ENCODE measurements around the gene MAD1L1. TPM values are rescaled to one million over a fixed set of nuclear protein-coding genes. Genes with fewer than 3 reads are reported as not detected.

Gene MAD1L1
- total RNA-seq, 2 donors from 2014 or later: 39.5 to 79.4 TPM

- Mint-ChIP-seq H3K27me3 (peaks cover 0 to 9% of the 10 kb centered on the region in 2 donors), H3K36me3 (no peaks in the 10 kb centered on the region), H3K4me3 (no peak overlapping the region), H3K27ac (no peak overlapping the region), H3K4me1 (ENCODE audit: low read depth in 2 of 2) (peaks cover 20 to 29% of the 10 kb centered on the region in 2 donors), H3K9me3 (no peaks in the 10 kb centered on the region)
- DNase-seq (ENCODE audit: low spot score): no peak
- no peak for ATAC-seq
Observed at GRCh38 chr7:2118630-2119190, 114.0 kb downstream of the MAD1L1 start.

DNA sequence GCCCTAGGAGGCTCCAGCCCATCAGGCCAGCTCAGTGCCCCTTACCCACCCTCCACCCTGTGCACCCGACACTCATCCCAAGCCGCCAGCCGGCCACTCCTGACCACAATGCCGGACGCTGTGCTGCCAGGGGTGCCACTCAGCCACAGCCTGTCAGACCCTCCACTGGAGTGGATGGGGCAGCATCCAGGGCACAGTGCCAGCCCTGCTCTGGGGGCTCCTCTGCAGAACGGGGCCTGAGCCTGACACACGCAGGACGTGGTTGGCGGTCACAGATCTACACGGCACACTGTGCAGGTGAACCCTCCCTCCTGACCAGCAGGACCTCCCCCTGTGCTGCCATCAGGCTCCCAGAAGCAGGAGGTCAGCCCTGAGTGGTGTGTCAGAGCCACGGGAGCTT lies 114.7 kb downstream of the MAD1L1 start:
- ATAC-seq (no peak), DNase-seq (ENCODE audit: low spot score) (no peak)
- Mint-ChIP-seq H3K9me3 (no peaks in the 10 kb centered on the region), H3K36me3 (no peaks in the 10 kb centered on the region), H3K4me1 (ENCODE audit: low read depth in 2 of 2) (peaks cover 21 to 29% of the 10 kb centered on the region in 2 donors), H3K27ac (no peak overlapping the region), H3K27me3 (peaks cover 0 to 9% of the 10 kb centered on the region in 2 donors), H3K4me3 (no peak overlapping the region)

DNA sequence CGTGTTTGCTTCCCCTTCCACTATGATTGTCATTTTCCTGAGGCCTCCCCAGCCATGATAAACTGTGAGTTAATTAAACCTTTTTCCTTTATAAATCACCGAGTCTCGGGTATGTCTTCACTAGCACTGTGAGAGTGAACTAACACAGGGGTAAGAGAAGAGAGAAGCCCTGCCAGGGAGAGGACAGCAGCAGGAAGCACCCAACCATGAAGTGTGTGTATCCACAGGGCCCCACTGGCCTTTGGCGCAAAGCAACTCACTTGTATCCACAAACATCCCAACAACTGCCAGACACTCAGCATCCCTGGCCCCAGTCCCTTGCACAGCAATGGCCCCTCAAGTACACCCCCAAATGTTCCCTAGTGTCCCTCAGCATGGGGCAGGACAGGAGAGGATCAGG lies 115.1 kb downstream of the MAD1L1 start:
- no peak overlapping the region for H3K27ac Mint-ChIP-seq
- DNase-seq (ENCODE audit: low spot score) (no peak), ATAC-seq (no peak)
- H3K4me1 Mint-ChIP-seq (ENCODE audit: low read depth in 2 of 2): peaks cover 25 to 34% of the 10 kb centered on the region in 2 donors
- H3K27me3 Mint-ChIP-seq: peaks cover 0 to 9% of the 10 kb centered on the region in 2 donors
- no peak overlapping the region for H3K4me3 Mint-ChIP-seq
- H3K9me3 Mint-ChIP-seq: no peaks in the 10 kb centered on the region
- no peaks in the 10 kb centered on the region for H3K36me3 Mint-ChIP-seq

GRCh38 chr7:2116989-2117591 lies 115.7 kb downstream of the MAD1L1 start:
- Mint-ChIP-seq H3K4me3 (no peak overlapping the region), H3K27ac (no peak overlapping the region), H3K27me3 (peaks cover 0 to 11% of the 10 kb centered on the region in 2 donors), H3K4me1 (ENCODE audit: low read depth in 2 of 2) (peaks cover 31 to 39% of the 10 kb centered on the region in 2 donors), H3K9me3 (no peaks in the 10 kb centered on the region), H3K36me3 (no peaks in the 10 kb centered on the region)
- ATAC-seq (no peak), DNase-seq (ENCODE audit: low spot score) (no peak)

GRCh38 chr7:2116448-2116810 lies 116.3 kb downstream of the MAD1L1 start:
- H3K4me1 Mint-ChIP-seq (ENCODE audit: low read depth in 2 of 2): peaks cover 37 to 44% of the 10 kb centered on the region in 2 donors

DNA sequence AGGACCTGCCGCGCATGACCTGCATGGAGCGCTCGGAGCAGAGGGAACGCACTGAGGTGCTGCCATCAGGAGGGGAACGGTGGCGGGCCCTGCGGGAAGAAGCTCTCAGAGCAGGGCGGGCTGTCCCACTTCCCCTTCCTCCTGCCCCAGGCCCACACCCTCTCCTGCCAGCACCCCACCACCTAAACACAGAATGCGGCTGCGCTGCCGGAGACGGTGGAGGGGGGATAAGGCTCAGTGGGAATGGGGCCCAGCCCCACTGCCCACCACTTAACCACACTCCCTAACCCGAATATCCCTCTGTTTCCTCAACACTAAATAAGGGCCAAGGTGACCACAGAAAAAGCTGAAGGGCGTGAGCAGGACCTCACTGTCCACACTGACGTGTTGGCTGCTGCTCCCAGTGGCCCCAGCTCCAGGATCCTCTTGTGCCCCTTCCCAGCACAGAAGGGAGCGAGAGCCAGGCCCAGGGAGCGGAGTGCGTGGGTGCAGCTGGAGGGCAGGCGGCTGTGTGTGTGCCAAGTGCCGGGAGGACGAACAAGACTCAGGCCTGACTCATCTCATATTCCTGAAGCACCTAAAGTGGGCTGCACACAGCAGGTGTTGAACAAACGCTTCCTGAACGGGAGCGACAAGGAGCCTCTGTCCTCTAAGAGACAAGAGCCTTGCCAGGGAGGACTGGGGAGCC lies 116.8 kb downstream of the MAD1L1 start:
- Mint-ChIP-seq H3K4me1 (ENCODE audit: low read depth in 2 of 2) (peaks cover 42 to 49% of the 10 kb centered on the region in 2 donors), H3K36me3 (no peaks in the 10 kb centered on the region), H3K27ac (no peak overlapping the region), H3K9me3 (no peaks in the 10 kb centered on the region), H3K4me3 (no peak overlapping the region), H3K27me3 (peaks cover under 1 to 11% of the 10 kb centered on the region in 2 donors)
- ATAC-seq (no peak), DNase-seq (ENCODE audit: low spot score) (no peak)

More at GRCh38 chr7:2116448-2116810, 116.3 kb downstream of the MAD1L1 start:
- Mint-ChIP-seq H3K27ac (no peak overlapping the region), H3K4me3 (no peak overlapping the region), H3K27me3 (peaks cover 0 to 11% of the 10 kb centered on the region in 2 donors), H3K9me3 (no peaks in the 10 kb centered on the region), H3K36me3 (no peaks in the 10 kb centered on the region)
- DNase-seq (ENCODE audit: low spot score): no peak
- no peak for ATAC-seq

DNA sequence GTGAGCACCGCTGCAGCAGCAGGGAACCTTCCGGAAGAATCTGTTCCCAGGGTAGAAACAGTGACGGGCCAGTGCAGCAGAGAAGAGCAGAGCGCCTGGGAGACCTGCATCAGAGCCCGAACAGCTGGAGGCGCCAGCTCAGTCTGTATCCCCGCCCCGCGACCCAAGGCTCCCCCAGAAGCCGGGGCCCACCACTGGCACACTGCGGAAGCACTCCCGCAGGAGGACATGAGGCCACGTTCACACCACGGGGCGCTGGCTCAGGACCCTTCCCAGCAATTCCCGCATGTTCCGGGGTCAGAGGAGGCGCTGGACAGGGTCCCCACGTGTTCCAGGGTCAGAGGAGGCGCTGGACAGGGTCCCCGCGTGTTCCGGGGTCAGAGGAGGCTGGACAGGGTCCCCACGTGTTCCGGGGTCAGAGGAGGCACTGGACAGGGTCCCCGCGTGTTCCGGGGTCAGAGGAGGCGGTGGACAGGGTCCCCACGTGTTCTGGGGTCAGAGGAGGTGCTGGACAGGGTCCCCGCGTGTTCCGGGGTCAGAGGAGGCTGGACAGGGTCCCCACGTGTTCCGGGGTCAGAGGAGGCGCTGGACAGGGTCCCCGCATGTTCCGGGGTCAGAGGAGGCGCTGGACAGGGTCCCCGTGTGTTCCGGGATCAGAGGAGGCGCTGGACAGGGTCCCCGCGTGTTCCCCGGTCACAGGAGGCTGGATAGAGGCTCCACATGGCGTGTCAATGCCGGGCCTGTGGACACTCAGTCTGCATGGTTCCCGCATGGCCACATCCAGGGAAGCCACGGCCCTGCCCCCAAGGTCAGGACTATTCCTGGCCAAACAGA lies 117.6 kb downstream of the MAD1L1 start:
- no peak overlapping the region for H3K27ac Mint-ChIP-seq
- H3K27me3 Mint-ChIP-seq: peaks cover 7 to 17% of the 10 kb centered on the region in 2 donors
- H3K9me3 Mint-ChIP-seq: no peaks in the 10 kb centered on the region
- no peak overlapping the region for H3K4me3 Mint-ChIP-seq
- no peaks in the 10 kb centered on the region for H3K36me3 Mint-ChIP-seq
- H3K4me1 Mint-ChIP-seq (ENCODE audit: low read depth in 2 of 2): peaks cover 43 to 51% of the 10 kb centered on the region in 2 donors
- ATAC-seq: no peak
- no peak for DNase-seq (ENCODE audit: low spot score)

GRCh38 chr7:2114052-2114451 lies 118.7 kb downstream of the MAD1L1 start:
- no peak overlapping the region for H3K27ac Mint-ChIP-seq
- no peak overlapping the region for H3K4me3 Mint-ChIP-seq
- H3K27me3 Mint-ChIP-seq: peaks cover 7 to 12% of the 10 kb centered on the region in 2 donors
- no peaks in the 10 kb centered on the region for H3K36me3 Mint-ChIP-seq
- no peak for ATAC-seq
- H3K9me3 Mint-ChIP-seq: no peaks in the 10 kb centered on the region
- DNase-seq (ENCODE audit: low spot score): no peak
- peaks cover 37 to 44% of the 10 kb centered on the region in 2 donors for H3K4me1 Mint-ChIP-seq (ENCODE audit: low read depth in 2 of 2)

- no peaks in the 10 kb centered on the region for H3K9me3 Mint-ChIP-seq
- H3K36me3 Mint-ChIP-seq: no peaks in the 10 kb centered on the region
- peak overlapping the region; percentile 74 for H3K4me3 Mint-ChIP-seq
- peaks cover 33 to 40% of the 10 kb centered on the region in 2 donors for H3K4me1 Mint-ChIP-seq (ENCODE audit: low read depth in 2 of 2)
- DNase-seq (ENCODE audit: low spot score): no peak
- peaks cover 7 to 9% of the 10 kb centered on the region in 2 donors for H3K27me3 Mint-ChIP-seq
- no peak overlapping the region for H3K27ac Mint-ChIP-seq
- ATAC-seq: peak; percentile 46 to 49
Observed at GRCh38 chr7:2112261-2113198, 120.2 kb downstream of the MAD1L1 start.

- no peaks in the 10 kb centered on the region for H3K36me3 Mint-ChIP-seq
- no peak for DNase-seq (ENCODE audit: low spot score)
- peak overlapping the region; percentile 74 for H3K4me3 Mint-ChIP-seq
- peaks cover 7 to 8% of the 10 kb centered on the region in 2 donors for H3K27me3 Mint-ChIP-seq
- no peak for ATAC-seq
- H3K9me3 Mint-ChIP-seq: no peaks in the 10 kb centered on the region
- H3K4me1 Mint-ChIP-seq (ENCODE audit: low read depth in 2 of 2): peaks cover 37 to 48% of the 10 kb centered on the region in 2 donors
- no peak overlapping the region for H3K27ac Mint-ChIP-seq
Observed at GRCh38 chr7:2111568-2111967, 121.2 kb downstream of the MAD1L1 start.

GRCh38 chr7:2110610-2111396 lies 121.9 kb downstream of the MAD1L1 start:
- Mint-ChIP-seq H3K27ac (no peak overlapping the region), H3K9me3 (no peaks in the 10 kb centered on the region), H3K27me3 (peaks cover 7 to 8% of the 10 kb centered on the region in 2 donors), H3K4me3 (peak overlapping the region; percentile 65), H3K4me1 (ENCODE audit: low read depth in 2 of 2) (peaks cover 39 to 48% of the 10 kb centered on the region in 2 donors), H3K36me3 (no peaks in the 10 kb centered on the region)
- ATAC-seq (no peak), DNase-seq (ENCODE audit: low spot score) (no peak)

GRCh38 chr7:2109936-2110609 lies 122.7 kb downstream of the MAD1L1 start:
- H3K4me3 Mint-ChIP-seq: peak overlapping the region; percentile 65
- DNase-seq (ENCODE audit: low spot score): no peak

More at GRCh38 chr7:2109936-2110609, 122.7 kb downstream of the MAD1L1 start:
- peak; percentile 73 to 85 for ATAC-seq
- peaks cover 40 to 48% of the 10 kb centered on the region in 2 donors for H3K4me1 Mint-ChIP-seq (ENCODE audit: low read depth in 2 of 2)
- no peaks in the 10 kb centered on the region for H3K36me3 Mint-ChIP-seq
- H3K9me3 Mint-ChIP-seq: no peaks in the 10 kb centered on the region
- H3K27ac Mint-ChIP-seq: no peak overlapping the region
- peaks cover 7 to 8% of the 10 kb centered on the region in 2 donors for H3K27me3 Mint-ChIP-seq
